Coronary artery (tissue), 2 donors: ENCODE data around the gene CBLB.

Source experiments
- DNase-seq: peaks from one replicate; pipeline ENCODE4 v3.0.0-alpha.2; 2017; ENCODE audit warnings: low spot score
- H3K27ac ChIP-seq, 2 donors: fragments of 200-600 bp; sonication (generic); one replicate each; pipeline ENCODE4 v1.5.1; 2016 to 2019
- H3K4me3 ChIP-seq: fragments of 200-600 bp; sonication (generic); 2 replicates; pipeline ENCODE4 v1.5.1; 2016; ENCODE audit warnings: mild to moderate bottlenecking, moderate library complexity
- CTCF ChIP-seq: fragments of 200-600 bp; sonication (generic); IDR thresholded peaks from one replicate; pipeline ENCODE4 v1.5.1; 2019; ENCODE audit warnings: antibody characterized with exemption

Gene CBLB

GRCh38 chr3:105688821-105689220 lies 180.0 kb downstream of the CBLB start:
- H3K4me3 ChIP-seq, result no peak overlapping the region
- no peak for TF ChIP-seq CTCF
- H3K27ac ChIP-seq, result no peak overlapping the region
- no peak for DNase-seq

- Histone ChIP-seq H3K27ac (no peak overlapping the region), H3K4me3 (no peak overlapping the region)
- TF ChIP-seq CTCF, result peak; percentile 53
- DNase-seq, result no peak
These were observed 182.4 kb downstream of the CBLB start for GRCh38 chr3:105686278-105686897.

- TF ChIP-seq CTCF, result no peak
- Histone ChIP-seq H3K27ac (no peak overlapping the region), H3K4me3 (no peak overlapping the region)
- DNase-seq, result no peak
These were observed 188.9 kb downstream of the CBLB start for GRCh38 chr3:105679951-105680350.

GRCh38 chr3:105678017-105678416 lies 190.8 kb downstream of the CBLB start:
- no peak for TF ChIP-seq CTCF
- no peak for DNase-seq
- no peak overlapping the region for H3K4me3 ChIP-seq
- no peak overlapping the region for H3K27ac ChIP-seq

- H3K4me3 ChIP-seq, result no peak overlapping the region
- no peak overlapping the region for H3K27ac ChIP-seq
- no peak for TF ChIP-seq CTCF
- DNase-seq, result no peak
These were observed 192.1 kb downstream of the CBLB start for GRCh38 chr3:105676621-105677300.

- no peak overlapping the region for H3K4me3 ChIP-seq
- no peak overlapping the region for H3K27ac ChIP-seq
- DNase-seq, result no peak
- no peak for TF ChIP-seq CTCF
These were observed 194.3 kb downstream of the CBLB start for GRCh38 chr3:105674437-105675065.

- TF ChIP-seq CTCF, result no peak
- no peak overlapping the region for H3K4me3 ChIP-seq
- no peak for DNase-seq
- H3K27ac ChIP-seq, result no peak overlapping the region
These were observed 195.8 kb downstream of the CBLB start for GRCh38 chr3:105672996-105673395.
